ENCODE results near the gene STPG3. TPM values are rescaled to one million over a fixed set of nuclear protein-coding genes. Genes with fewer than 3 reads are reported as not detected.

Gene STPG3
- polyA plus RNA-seq, 1 of the 3 experiments (the other 2 are of a cell fraction) = not detected

DNA sequence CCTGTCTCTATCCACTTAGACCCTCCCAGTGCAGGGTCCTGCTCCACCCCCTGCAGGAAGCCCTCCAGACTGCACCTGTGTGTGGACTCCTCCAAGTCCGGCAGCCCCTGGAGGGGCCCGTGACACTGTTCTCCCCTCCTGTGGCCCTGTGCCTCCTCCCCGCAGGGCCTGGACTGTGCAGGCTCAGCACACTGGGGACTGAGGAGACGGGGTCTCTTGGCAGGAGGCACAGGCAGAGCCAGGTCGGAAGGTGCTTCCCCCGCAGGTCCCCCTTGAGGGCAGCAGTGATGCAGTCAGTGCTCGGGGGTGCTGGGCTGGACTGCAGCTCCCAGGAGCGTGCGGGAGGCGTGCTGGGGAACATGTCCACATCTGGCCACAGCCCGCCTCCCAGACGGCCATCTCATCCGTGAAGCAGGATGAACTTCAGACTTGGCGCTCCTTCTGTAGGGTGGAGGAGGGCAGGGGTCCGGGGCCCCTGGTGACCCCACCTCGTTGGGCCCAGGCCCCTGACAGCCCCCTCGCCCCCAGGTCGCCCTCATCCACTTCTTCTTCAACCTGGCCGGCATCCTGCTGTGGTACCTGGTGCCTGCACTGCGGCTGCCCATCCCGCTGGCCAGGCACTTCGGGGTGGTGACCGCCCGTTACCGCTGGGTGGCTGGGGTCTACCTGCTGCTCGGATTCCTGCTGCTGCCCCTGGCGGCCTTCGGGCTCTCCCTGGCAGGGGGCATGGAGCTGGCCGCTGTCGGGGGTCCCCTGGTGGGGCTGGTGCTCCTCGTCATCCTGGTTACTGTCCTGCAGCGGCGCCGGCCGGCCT, 15.5 kb upstream of the STPG3 start (continued):
- TF ChIP-seq, protein P1, sequence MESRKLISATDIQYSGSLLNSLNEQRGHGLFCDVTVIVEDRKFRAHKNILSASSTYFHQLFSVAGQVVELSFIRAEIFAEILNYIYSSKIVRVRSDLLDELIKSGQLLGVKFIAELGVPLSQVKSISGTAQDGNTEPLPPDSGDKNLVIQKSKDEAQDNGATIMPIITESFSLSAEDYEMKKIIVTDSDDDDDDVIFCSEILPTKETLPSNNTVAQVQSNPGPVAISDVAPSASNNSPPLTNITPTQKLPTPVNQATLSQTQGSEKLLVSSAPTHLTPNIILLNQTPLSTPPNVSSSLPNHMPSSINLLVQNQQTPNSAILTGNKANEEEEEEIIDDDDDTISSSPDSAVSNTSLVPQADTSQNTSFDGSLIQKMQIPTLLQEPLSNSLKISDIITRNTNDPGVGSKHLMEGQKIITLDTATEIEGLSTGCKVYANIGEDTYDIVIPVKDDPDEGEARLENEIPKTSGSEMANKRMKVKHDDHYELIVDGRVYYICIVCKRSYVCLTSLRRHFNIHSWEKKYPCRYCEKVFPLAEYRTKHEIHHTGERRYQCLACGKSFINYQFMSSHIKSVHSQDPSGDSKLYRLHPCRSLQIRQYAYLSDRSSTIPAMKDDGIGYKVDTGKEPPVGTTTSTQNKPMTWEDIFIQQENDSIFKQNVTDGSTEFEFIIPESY (IDR thresholded peaks at IDR 0.05; ENCODE audit: borderline replicate concordance, low read depth) = no peak
- no peak for TF ChIP-seq EZH2phosphoT487 (IDR thresholded peaks at IDR 0.05; ENCODE audit: borderline replicate concordance, low read depth)

DNA sequence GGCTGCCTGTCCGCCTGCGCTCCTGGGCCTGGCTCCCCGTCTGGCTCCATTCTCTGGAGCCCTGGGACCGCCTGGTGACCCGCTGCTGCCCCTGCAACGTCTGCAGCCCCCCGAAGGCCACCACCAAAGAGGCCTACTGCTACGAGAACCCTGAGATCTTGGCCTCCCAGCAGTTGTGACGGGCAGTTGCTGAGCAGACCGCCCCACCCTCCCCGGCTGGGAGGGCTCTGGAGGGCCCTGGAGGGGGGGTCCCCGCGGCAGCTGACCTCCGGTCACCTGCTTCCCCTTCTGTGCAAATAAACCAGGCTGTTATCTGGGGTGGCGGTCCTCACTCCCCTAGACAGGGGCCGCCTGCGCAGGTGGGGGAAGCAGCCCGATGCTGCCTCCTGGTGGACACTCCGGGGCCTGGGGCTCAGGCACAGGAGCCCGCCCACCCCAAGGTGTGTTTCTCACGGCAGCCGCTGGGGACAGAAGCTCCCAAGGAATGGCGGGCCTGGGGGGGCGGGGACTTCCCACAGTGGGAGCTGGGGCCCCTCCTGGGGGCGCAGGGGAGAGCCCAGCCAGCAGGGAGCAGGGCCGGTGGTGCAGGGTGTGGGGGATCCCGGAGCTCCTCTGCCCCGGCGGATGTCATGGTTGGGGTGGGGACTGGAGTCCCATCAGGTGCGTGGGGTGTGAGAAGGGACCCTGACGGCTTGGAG, 14.7 kb upstream of the STPG3 start:
- peaks cover 27% of the 10 kb centered on the region for H3K79me2 ChIP-seq (ENCODE audit: insufficient read depth)
- peaks cover 9 to 22% of the 10 kb centered on the region in 2 experiments; a peak in 2 of 4 replicates for H3K4me1 ChIP-seq (ENCODE audit: control insufficient read depth in 1 of 2, insufficient read depth in 2 of 2, low read depth in 1 of 2, low read length in 1 of 2)
- no peak overlapping the region for H3K27ac ChIP-seq (ENCODE audit: low read depth in 2 of 2, low read length in 1 of 2)
- no peaks in the 10 kb centered on the region for H3K27me3 ChIP-seq (ENCODE audit: insufficient read depth)
- no peak overlapping the region for H2AFZ ChIP-seq (ENCODE audit: low read depth)
- H3K4me3 ChIP-seq (ENCODE audit: low read depth in 2 of 2, low read length in 1 of 2) = peak overlapping the region in 1 of 2 experiments; percentile 44; a peak in 1 of 4 replicates
- no peaks in the 10 kb centered on the region for H3K9me2 ChIP-seq
- H4K20me1 ChIP-seq (ENCODE audit: insufficient read depth) = no peaks in the 10 kb centered on the region
- peaks cover 9% of the 10 kb centered on the region for H3F3A ChIP-seq (replicated peaks; ENCODE audit: insufficient read depth)
- CTCF ChIA-PET = interaction anchor here (0.6 to 4.5 kb wide), 61 partner anchors 12 to 426 kb away, joined by 3 to 95 read pairs (median 4); partner anchors contain the start of genes ANAPC2, CYSRT1, DPP7 and GRIN1
- H3K4me2 ChIP-seq = no peak overlapping the region
- 61% methylated on average over 10 of the region's 31 CpGs for WGBS (ENCODE audit: low lambda C conversion rate)
- no peak overlapping the region for H3K9ac ChIP-seq
- DNase-seq = peak; percentile 98
- POLR2A ChIA-PET = interaction anchor here (0.7 to 1.3 kb wide), 7 partner anchors 18 to 187 kb away, joined by 3 to 4 read pairs (median 3); partner anchors contain the start of genes EXD3, NDOR1, NOXA1 and TMEM203
- H3K36me3 ChIP-seq (replicated peaks in 1 of 2; ENCODE audit: control insufficient read depth in 1 of 2, insufficient read depth in 2 of 2, low read length in 1 of 2) = no peaks in the 10 kb centered on the region
- H3K9me3 ChIP-seq = no peaks in the 10 kb centered on the region
- TF ChIP-seq RAD21 (IDR thresholded peaks at IDR 0.05; ENCODE audit: low read length) (peak; percentile 70), NRF1 (IDR thresholded peaks at IDR 0.05; ENCODE audit: low read depth, low read length) (peak; percentile 62), GABPA (IDR thresholded peaks at IDR 0.05; ENCODE audit: low read depth) (no peak), YY1 (IDR thresholded peaks at IDR 0.05; ENCODE audit: low read depth) (peak; percentile 64; the same call in 1 of the 2 replicates), FOSL2 (IDR thresholded peaks at IDR 0.05; ENCODE audit: borderline replicate concordance, low read depth) (no peak), RXRA (IDR thresholded peaks at IDR 0.05; ENCODE audit: borderline replicate concordance, low read depth) (no peak), TCF12 (IDR thresholded peaks at IDR 0.05) (no peak), GATA2 (CRISPR knock-in tag; IDR thresholded peaks at IDR 0.05) (no peak), RCOR1 (IDR thresholded peaks at IDR 0.05; ENCODE audit: low read length) (no peak), SMC3 (IDR thresholded peaks at IDR 0.05; ENCODE audit: low read depth, low read length) (peak; percentile 72), CHD2 (IDR thresholded peaks at IDR 0.05; ENCODE audit: low read length, partially characterized antibody) (peak; percentile 59), POLR2AphosphoS5 (IDR thresholded peaks at IDR 0.05; ENCODE audit: low read depth, low read length) (peak; percentile 34; the same call in 1 of the 2 replicates)
- TF ChIP-seq, protein P2, sequence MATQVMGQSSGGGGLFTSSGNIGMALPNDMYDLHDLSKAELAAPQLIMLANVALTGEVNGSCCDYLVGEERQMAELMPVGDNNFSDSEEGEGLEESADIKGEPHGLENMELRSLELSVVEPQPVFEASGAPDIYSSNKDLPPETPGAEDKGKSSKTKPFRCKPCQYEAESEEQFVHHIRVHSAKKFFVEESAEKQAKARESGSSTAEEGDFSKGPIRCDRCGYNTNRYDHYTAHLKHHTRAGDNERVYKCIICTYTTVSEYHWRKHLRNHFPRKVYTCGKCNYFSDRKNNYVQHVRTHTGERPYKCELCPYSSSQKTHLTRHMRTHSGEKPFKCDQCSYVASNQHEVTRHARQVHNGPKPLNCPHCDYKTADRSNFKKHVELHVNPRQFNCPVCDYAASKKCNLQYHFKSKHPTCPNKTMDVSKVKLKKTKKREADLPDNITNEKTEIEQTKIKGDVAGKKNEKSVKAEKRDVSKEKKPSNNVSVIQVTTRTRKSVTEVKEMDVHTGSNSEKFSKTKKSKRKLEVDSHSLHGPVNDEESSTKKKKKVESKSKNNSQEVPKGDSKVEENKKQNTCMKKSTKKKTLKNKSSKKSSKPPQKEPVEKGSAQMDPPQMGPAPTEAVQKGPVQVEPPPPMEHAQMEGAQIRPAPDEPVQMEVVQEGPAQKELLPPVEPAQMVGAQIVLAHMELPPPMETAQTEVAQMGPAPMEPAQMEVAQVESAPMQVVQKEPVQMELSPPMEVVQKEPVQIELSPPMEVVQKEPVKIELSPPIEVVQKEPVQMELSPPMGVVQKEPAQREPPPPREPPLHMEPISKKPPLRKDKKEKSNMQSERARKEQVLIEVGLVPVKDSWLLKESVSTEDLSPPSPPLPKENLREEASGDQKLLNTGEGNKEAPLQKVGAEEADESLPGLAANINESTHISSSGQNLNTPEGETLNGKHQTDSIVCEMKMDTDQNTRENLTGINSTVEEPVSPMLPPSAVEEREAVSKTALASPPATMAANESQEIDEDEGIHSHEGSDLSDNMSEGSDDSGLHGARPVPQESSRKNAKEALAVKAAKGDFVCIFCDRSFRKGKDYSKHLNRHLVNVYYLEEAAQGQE (IDR thresholded peaks at IDR 0.05; ENCODE audit: low read depth, low read length) = no peak
- TF ChIP-seq, protein P3, sequence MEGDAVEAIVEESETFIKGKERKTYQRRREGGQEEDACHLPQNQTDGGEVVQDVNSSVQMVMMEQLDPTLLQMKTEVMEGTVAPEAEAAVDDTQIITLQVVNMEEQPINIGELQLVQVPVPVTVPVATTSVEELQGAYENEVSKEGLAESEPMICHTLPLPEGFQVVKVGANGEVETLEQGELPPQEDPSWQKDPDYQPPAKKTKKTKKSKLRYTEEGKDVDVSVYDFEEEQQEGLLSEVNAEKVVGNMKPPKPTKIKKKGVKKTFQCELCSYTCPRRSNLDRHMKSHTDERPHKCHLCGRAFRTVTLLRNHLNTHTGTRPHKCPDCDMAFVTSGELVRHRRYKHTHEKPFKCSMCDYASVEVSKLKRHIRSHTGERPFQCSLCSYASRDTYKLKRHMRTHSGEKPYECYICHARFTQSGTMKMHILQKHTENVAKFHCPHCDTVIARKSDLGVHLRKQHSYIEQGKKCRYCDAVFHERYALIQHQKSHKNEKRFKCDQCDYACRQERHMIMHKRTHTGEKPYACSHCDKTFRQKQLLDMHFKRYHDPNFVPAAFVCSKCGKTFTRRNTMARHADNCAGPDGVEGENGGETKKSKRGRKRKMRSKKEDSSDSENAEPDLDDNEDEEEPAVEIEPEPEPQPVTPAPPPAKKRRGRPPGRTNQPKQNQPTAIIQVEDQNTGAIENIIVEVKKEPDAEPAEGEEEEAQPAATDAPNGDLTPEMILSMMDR (IDR thresholded peaks at IDR 0.05) = peak; percentile 94
- TF ChIP-seq, protein P4, sequence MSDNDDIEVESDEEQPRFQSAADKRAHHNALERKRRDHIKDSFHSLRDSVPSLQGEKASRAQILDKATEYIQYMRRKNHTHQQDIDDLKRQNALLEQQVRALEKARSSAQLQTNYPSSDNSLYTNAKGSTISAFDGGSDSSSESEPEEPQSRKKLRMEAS (IDR thresholded peaks at IDR 0.05; ENCODE audit: low read depth) = no peak
- TF ChIP-seq, protein P5, sequence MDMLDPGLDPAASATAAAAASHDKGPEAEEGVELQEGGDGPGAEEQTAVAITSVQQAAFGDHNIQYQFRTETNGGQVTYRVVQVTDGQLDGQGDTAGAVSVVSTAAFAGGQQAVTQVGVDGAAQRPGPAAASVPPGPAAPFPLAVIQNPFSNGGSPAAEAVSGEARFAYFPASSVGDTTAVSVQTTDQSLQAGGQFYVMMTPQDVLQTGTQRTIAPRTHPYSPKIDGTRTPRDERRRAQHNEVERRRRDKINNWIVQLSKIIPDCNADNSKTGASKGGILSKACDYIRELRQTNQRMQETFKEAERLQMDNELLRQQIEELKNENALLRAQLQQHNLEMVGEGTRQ (IDR thresholded peaks at IDR 0.05; ENCODE audit: borderline replicate concordance, low read depth, low read length) = no peak
- TF ChIP-seq, protein P6, sequence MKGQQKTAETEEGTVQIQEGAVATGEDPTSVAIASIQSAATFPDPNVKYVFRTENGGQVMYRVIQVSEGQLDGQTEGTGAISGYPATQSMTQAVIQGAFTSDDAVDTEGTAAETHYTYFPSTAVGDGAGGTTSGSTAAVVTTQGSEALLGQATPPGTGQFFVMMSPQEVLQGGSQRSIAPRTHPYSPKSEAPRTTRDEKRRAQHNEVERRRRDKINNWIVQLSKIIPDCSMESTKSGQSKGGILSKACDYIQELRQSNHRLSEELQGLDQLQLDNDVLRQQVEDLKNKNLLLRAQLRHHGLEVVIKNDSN (IDR thresholded peaks at IDR 0.05; ENCODE audit: borderline replicate concordance, low read depth) = no peak

Data from SK-N-SH (cell line).